OCI-LY1 (cell line): ENCODE results near the gene DEPDC5.

ENCODE experiments used
- EZH2 ChIP-seq: fragments of 200-600 bp; sonication (generic), shearing (Covaris generic); IDR thresholded peaks from 2 replicates; pipeline ENCODE4 v1.8.0; 2017; ENCODE audit warnings: borderline replicate concordance, mixed run types, mild to moderate bottlenecking, antibody characterized with exemption, low read length, moderate library complexity, mixed read lengths
- TF ChIP-seq, protein P1 (sequence below): fragments of 200-600 bp; sonication (generic), shearing (Covaris generic); IDR thresholded peaks from 2 replicates; pipeline ENCODE4 v1.5.1; 2017; ENCODE audit warnings: mild to moderate bottlenecking, antibody characterized with exemption, low read length, moderate library complexity, mixed read lengths

DNA sequence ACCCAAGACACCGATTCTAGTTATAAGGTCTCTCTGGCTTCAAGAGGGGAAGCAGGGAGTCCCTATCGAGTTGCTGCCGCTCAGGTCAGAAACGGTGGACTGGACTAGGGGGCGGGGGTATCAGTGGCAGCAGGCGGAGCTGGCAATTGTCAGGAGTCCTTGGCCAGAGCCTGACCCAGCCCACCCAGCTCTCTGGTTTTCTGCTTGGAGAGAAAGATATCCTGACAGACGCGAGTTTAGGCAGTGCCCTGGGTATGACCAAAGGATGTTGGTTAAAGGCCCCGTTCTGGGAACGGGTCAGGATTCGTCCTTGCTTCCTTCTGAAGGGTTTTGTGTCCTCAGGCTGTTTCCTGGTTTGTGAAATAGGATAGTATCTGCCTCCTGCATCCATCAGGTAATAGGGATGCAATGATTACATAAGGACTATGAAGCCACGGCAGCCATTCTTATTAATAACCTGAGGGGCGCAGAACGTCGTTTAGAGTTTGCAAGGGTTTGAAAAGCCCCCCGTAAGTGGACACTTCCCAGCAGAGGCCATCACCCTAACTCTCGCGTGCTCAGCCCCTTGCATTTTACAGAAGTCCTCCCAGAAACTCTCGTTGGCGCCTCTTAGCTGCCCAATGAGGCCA, 700 bp upstream of the DEPDC5 start:
- TF ChIP-seq, protein P1, sequence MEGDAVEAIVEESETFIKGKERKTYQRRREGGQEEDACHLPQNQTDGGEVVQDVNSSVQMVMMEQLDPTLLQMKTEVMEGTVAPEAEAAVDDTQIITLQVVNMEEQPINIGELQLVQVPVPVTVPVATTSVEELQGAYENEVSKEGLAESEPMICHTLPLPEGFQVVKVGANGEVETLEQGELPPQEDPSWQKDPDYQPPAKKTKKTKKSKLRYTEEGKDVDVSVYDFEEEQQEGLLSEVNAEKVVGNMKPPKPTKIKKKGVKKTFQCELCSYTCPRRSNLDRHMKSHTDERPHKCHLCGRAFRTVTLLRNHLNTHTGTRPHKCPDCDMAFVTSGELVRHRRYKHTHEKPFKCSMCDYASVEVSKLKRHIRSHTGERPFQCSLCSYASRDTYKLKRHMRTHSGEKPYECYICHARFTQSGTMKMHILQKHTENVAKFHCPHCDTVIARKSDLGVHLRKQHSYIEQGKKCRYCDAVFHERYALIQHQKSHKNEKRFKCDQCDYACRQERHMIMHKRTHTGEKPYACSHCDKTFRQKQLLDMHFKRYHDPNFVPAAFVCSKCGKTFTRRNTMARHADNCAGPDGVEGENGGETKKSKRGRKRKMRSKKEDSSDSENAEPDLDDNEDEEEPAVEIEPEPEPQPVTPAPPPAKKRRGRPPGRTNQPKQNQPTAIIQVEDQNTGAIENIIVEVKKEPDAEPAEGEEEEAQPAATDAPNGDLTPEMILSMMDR = no peak
- TF ChIP-seq EZH2 = no peak
